Measurements from ENCODE around the gene ETV5. TPM values are rescaled to one million over a fixed set of nuclear protein-coding genes. Genes with fewer than 3 reads are reported as not detected.

Gene ETV5
- total and polyA plus RNA-seq, 12 donors, result 1.5 to 12.6 (median 5.3) TPM

GRCh38 chr3:186123012-186123411, 14.1 kb upstream of the ETV5 start:
- Histone ChIP-seq H3K27me3 (peaks cover 0 to 11% (median 0%) of the 10 kb centered on the region in 7 donors), H3K27ac (no peak overlapping the region), H3K9me3 (no peaks in the 10 kb centered on the region), H3K4me1 (peaks cover 0 to 10% (median 0%) of the 10 kb centered on the region in 9 donors), H3K36me3 (no peaks in the 10 kb centered on the region), H3K4me3 (no peak overlapping the region)
- ATAC-seq (no peak), DNase-seq (no peak)
- 74 to 78% methylated on average over 5 of the region's 5 CpGs for WGBS, 2 donors
- intact Hi-C loops (cut with DNase I), result no loop called here
- TF ChIP-seq CTCF (IDR thresholded peaks at IDR 0.05), result no peak

- intact Hi-C loops (cut with DNase I), result no loop called here
- DNase-seq (no peak), ATAC-seq (peak in 2 of 8 donors; percentile 42 to 47)
- Histone ChIP-seq H3K36me3 (no peaks in the 10 kb centered on the region), H3K4me3 (no peak overlapping the region), H3K9me3 (no peaks in the 10 kb centered on the region), H3K4me1 (peaks cover 0 to 10% (median 0%) of the 10 kb centered on the region in 9 donors), H3K27ac (no peak overlapping the region), H3K27me3 (peaks cover 0 to 15% (median 0%) of the 10 kb centered on the region in 7 donors)
- WGBS, 2 donors, result 9 to 21% methylated on average over 2 of the region's 2 CpGs
- TF ChIP-seq CTCF (IDR thresholded peaks at IDR 0.05), result no peak
Observed at GRCh38 chr3:186121968-186122367, 13.1 kb upstream of the ETV5 start.

- H3K27me3 ChIP-seq, result peaks cover 0 to 15% (median 0%) of the 10 kb centered on the region in 7 donors
- DNase-seq (no peak), ATAC-seq (no peak)
- no peaks in the 10 kb centered on the region for H3K36me3 ChIP-seq
- 53 to 63% methylated on average over 6 of the region's 6 CpGs for WGBS, 2 donors
- H3K27ac ChIP-seq, result no peak overlapping the region
- no peak overlapping the region for H3K4me3 ChIP-seq
- peaks cover 0 to 10% (median 0%) of the 10 kb centered on the region in 9 donors for H3K4me1 ChIP-seq
- H3K9me3 ChIP-seq, result no peaks in the 10 kb centered on the region
- intact Hi-C loops (cut with DNase I), result no loop called here
- no peak for TF ChIP-seq CTCF (IDR thresholded peaks at IDR 0.05)
Observed at GRCh38 chr3:186121278-186121677, 12.4 kb upstream of the ETV5 start.

GRCh38 chr3:186119499-186119898, 10.6 kb upstream of the ETV5 start:
- no peak overlapping the region for H3K27ac ChIP-seq
- H3K4me3 ChIP-seq, result no peak overlapping the region
- no peaks in the 10 kb centered on the region for H3K36me3 ChIP-seq
- no peak for ATAC-seq
- no peaks in the 10 kb centered on the region for H3K9me3 ChIP-seq
- TF ChIP-seq CTCF (IDR thresholded peaks at IDR 0.05), result no peak
- DNase-seq, result no peak
- peaks cover 0 to 23% (median 3%) of the 10 kb centered on the region in 7 donors for H3K27me3 ChIP-seq
- H3K4me1 ChIP-seq, result peaks cover 0 to 10% (median 0%) of the 10 kb centered on the region in 9 donors
- 72 to 79% methylated on average over 4 of the region's 4 CpGs for WGBS, 2 donors
- intact Hi-C loops (cut with DNase I), result loop anchor here in 1 of 10 donors (10.0 kb wide), 1 partner anchor 125 kb away; no protein-coding TSS in a partner anchor
